Naive thymus-derived CD4-positive, alpha-beta T cell (primary cell): Measurements from ENCODE around the gene RELT. TPM values are rescaled to one million over a fixed set of nuclear protein-coding genes. Genes with fewer than 3 reads are reported as not detected.

Experiments used
- ATAC-seq: fragments of 150-1000 bp; cut with Tn5 transposase; 2 replicates; pipeline ENCODE4 v1.10.0; 2021; ENCODE audit warnings: mild to moderate bottlenecking, moderate library complexity
- CTCF ChIA-PET: fragments of 350-600 bp; sonication (Branson Sonifier 250); formaldehyde crosslinking; loops from one replicate; lab custom pipeline; 2021; ENCODE audit warnings: antibody characterized with exemption; lab: Charles Lee
- POLR2A ChIA-PET: fragments of 350-600 bp; sonication (Branson Sonifier 250); formaldehyde crosslinking; loops from one replicate; lab custom pipeline; 2021; ENCODE audit warnings: antibody characterized with exemption, inconsistent platforms; lab: Charles Lee
- DNase-seq, 9 donors: peaks; one replicate each; pipeline versions ENCODE4 v3.0.0 to v3.0.0-alpha.2; 2020 to 2022; ENCODE audit warnings: mixed read lengths in 1 of 9
- H3K27ac ChIP-seq: one replicate; pipeline ENCODE4 v1.7.0; 2013; ENCODE audit warnings: mild to moderate bottlenecking, low read depth, low read length, moderate library complexity
- H3K27me3 ChIP-seq, 2 donors: one replicate each; pipeline ENCODE4 v1.7.0; 2013; ENCODE audit warnings: low read length in 2 of 2, mild to moderate bottlenecking in 2 of 2, moderate library complexity in 2 of 2; ENCODE audit not compliant: control insufficient read depth in 2 of 2, insufficient read depth in 2 of 2
- H3K36me3 ChIP-seq, 3 experiments: 1 replicate in 2 of 3; 2 replicates in 1 of 3; pipeline ENCODE4 v1.7.0; 2013; ENCODE audit warnings: low read length in 3 of 3, mild to moderate bottlenecking in 3 of 3, moderate library complexity in 1 of 3; ENCODE audit not compliant: insufficient read depth in 3 of 3, control insufficient read depth in 2 of 3
- H3K4me1 ChIP-seq, 2 donors: one replicate each; pipeline ENCODE4 v1.7.0; 2013; ENCODE audit warnings: low read length in 2 of 2, mild to moderate bottlenecking in 2 of 2, moderate library complexity in 1 of 2; ENCODE audit not compliant: control insufficient read depth in 2 of 2, insufficient read depth in 2 of 2
- H3K4me3 ChIP-seq: 2 replicates; pipeline ENCODE4 v1.7.0; 2013; ENCODE audit warnings: mild to moderate bottlenecking, low read length
- H3K9me3 ChIP-seq, 3 experiments: 1 replicate in 2 of 3; 2 replicates in 1 of 3; pipeline ENCODE4 v1.7.0; 2013; ENCODE audit warnings: low read length in 3 of 3; ENCODE audit not compliant: control insufficient read depth in 2 of 3
- H3K27ac Mint-ChIP-seq, 9 donors: one replicate each; pipeline ENCODE4 v1.8.0; 2020 to 2022; ENCODE audit warnings: mixed read lengths in 9 of 9, mild to moderate bottlenecking in 8 of 9, moderate library complexity in 5 of 9, inconsistent platforms in 2 of 9
- H3K27me3 Mint-ChIP-seq, 5 donors: one replicate each; pipeline ENCODE4 v1.8.0; 2021 to 2022; ENCODE audit warnings: mixed read lengths in 5 of 5, mild to moderate bottlenecking in 1 of 5
- H3K36me3 Mint-ChIP-seq, 5 donors: one replicate each; pipeline ENCODE4 v1.8.0; 2020 to 2022; ENCODE audit warnings: mixed read lengths in 5 of 5, mild to moderate bottlenecking in 3 of 5, inconsistent platforms in 1 of 5
- H3K4me1 Mint-ChIP-seq, 7 donors: one replicate each; pipeline ENCODE4 v1.8.0; 2020 to 2022; ENCODE audit warnings: mixed read lengths in 7 of 7, mild to moderate bottlenecking in 3 of 7, inconsistent platforms in 1 of 7
- H3K4me3 Mint-ChIP-seq, 10 donors: one replicate each; pipeline ENCODE4 v1.8.0; 2020 to 2022; ENCODE audit warnings: mild to moderate bottlenecking in 10 of 10, mixed read lengths in 10 of 10, moderate library complexity in 6 of 10, inconsistent platforms in 2 of 10
- H3K9me3 Mint-ChIP-seq, 11 donors: one replicate each; pipeline ENCODE4 v1.8.0; 2020 to 2022; ENCODE audit warnings: mixed read lengths in 11 of 11, mild to moderate bottlenecking in 4 of 11, inconsistent platforms in 1 of 11, moderate library complexity in 1 of 11
- intact Hi-C, 2 donors: fragments of 100-400 bp; cut with micrococcal nuclease; formaldehyde crosslinking; loops; one replicate each; pipeline ENCODE4 v1.15.1; 2023
- polyA plus RNA-seq, 2 donors: library from polyadenylated mRNA; unstranded; fragments of 300-500 nt; fragmentation: Illumina TruSeq; gene quantifications; one replicate each; pipeline ENCODE4 v1.2.3, GENCODE V29; 2021
- total RNA-seq, 6 experiments: library from RNA in 5 of 6; stranded (reverse) in 5 of 6; gene quantifications; 1 replicate in 5 of 6; 2 replicates in 1 of 6; pipeline ENCODE4 v1.2.3 and lab custom pipeline; 2021 to 2026

Gene RELT
- total and polyA plus RNA-seq, 7 experiments from 2014 or later = 2.0 to 275 (median 12.0) TPM

DNA sequence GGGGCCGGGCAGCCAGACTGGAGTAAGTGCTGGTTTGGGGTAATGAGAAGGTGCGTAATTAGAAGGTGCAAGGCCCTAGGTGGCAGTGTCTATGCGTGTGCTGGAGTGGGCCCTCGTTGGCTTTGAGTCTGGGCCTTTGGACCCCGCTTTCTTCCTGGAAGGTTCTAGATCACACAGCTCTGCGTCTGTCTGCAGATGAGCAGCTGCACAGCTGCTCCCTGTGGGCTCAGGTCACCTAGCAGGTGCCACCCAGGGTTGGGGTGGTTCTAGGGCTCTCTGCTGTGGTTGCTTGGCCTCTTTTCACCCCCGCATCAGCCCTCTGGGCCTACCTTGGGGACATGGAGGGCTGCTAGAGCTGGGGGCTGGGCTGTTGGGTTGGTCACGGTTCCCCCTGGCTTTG is 10.3 kb downstream of the RELT start:
- H3K36me3 Mint-ChIP-seq = peaks cover 0 to 6% (median 0%) of the 10 kb centered on the region in 5 donors
- H3K36me3 ChIP-seq = no peaks in the 10 kb centered on the region
- no peak overlapping the region for H3K4me3 ChIP-seq
- intact Hi-C loops = no loop called here
- H3K4me3 Mint-ChIP-seq = peak overlapping the region in 2 of 10 donors; percentile 19 to 74
- H3K27ac Mint-ChIP-seq = peak overlapping the region in 6 of 9 donors; percentile 72 to 90 (median 74)
- ChIA-PET CTCF (interaction anchor here (0.6 to 1.7 kb wide), 2 partner anchors 36 to 1053 kb away, joined by 4 to 5 read pairs; no protein-coding TSS in a partner anchor), POLR2A (no interaction called here)
- no peaks in the 10 kb centered on the region for H3K9me3 Mint-ChIP-seq
- peaks cover 55 to 67% (median 61%) of the 10 kb centered on the region in 7 donors for H3K4me1 Mint-ChIP-seq
- no peaks in the 10 kb centered on the region for H3K27me3 Mint-ChIP-seq
- H3K27ac ChIP-seq = no peak overlapping the region
- peaks cover 0 to 34% of the 10 kb centered on the region in 2 donors for H3K4me1 ChIP-seq
- H3K27me3 ChIP-seq = no peaks in the 10 kb centered on the region
- DNase-seq = no peak
- H3K9me3 ChIP-seq = no peaks in the 10 kb centered on the region
- ATAC-seq = no peak

GRCh38 chr11:73387594-73388264 is 11.5 kb downstream of the RELT start:
- ChIA-PET POLR2A (interaction anchor here (1.0 kb wide), 1 partner anchor 10 kb away, joined by 3 read pairs; no protein-coding TSS in a partner anchor), CTCF (interaction anchor here (0.6 to 16.0 kb wide), 3 partner anchors 30 to 37 kb away, joined by 3 to 205 read pairs (median 5); no protein-coding TSS in a partner anchor)
- no peaks in the 10 kb centered on the region for H3K27me3 ChIP-seq
- Mint-ChIP-seq H3K4me1 (peaks cover 48 to 61% (median 55%) of the 10 kb centered on the region in 7 donors), H3K4me3 (peak overlapping the region in 1 of 10 donors; percentile 41), H3K27ac (peak overlapping the region in 8 of 9 donors; percentile 21 to 84 (median 53)), H3K27me3 (no peaks in the 10 kb centered on the region), H3K9me3 (no peaks in the 10 kb centered on the region), H3K36me3 (peaks cover 0 to 6% (median 0%) of the 10 kb centered on the region in 5 donors)
- intact Hi-C loops = no loop called here
- no peak for ATAC-seq
- H3K36me3 ChIP-seq = peaks cover 0 to 2% (median 0%) of the 10 kb centered on the region in 3 experiments
- H3K27ac ChIP-seq = no peak overlapping the region
- no peak for DNase-seq
- H3K9me3 ChIP-seq = no peaks in the 10 kb centered on the region
- H3K4me3 ChIP-seq = no peak overlapping the region
- H3K4me1 ChIP-seq = peaks cover 0 to 34% of the 10 kb centered on the region in 2 donors

GRCh38 chr11:73388265-73389133 is 12.3 kb downstream of the RELT start:
- intact Hi-C loops = no loop called here
- Mint-ChIP-seq H3K36me3 (peaks cover 0 to 6% (median 0%) of the 10 kb centered on the region in 5 donors), H3K4me3 (peak overlapping the region in 1 of 10 donors; percentile 41), H3K9me3 (no peaks in the 10 kb centered on the region), H3K27ac (peak overlapping the region; percentile 21 to 84 (median 51)), H3K27me3 (no peaks in the 10 kb centered on the region), H3K4me1 (peaks cover 42 to 56% (median 50%) of the 10 kb centered on the region in 7 donors)
- Histone ChIP-seq H3K27me3 (no peaks in the 10 kb centered on the region), H3K4me1 (peaks cover 0 to 33% of the 10 kb centered on the region in 2 donors), H3K4me3 (no peak overlapping the region), H3K36me3 (peaks cover 0 to 5% (median 0%) of the 10 kb centered on the region in 3 experiments), H3K9me3 (no peaks in the 10 kb centered on the region), H3K27ac (no peak overlapping the region)
- ChIA-PET CTCF (interaction anchor here (0.6 to 16.0 kb wide), 3 partner anchors 11 to 37 kb away, joined by 3 to 205 read pairs (median 4); no protein-coding TSS in a partner anchor), POLR2A (interaction anchor here (1.0 kb wide), 1 partner anchor 9 kb away, joined by 3 read pairs; no protein-coding TSS in a partner anchor)
- ATAC-seq = no peak
- DNase-seq = no peak

DNA sequence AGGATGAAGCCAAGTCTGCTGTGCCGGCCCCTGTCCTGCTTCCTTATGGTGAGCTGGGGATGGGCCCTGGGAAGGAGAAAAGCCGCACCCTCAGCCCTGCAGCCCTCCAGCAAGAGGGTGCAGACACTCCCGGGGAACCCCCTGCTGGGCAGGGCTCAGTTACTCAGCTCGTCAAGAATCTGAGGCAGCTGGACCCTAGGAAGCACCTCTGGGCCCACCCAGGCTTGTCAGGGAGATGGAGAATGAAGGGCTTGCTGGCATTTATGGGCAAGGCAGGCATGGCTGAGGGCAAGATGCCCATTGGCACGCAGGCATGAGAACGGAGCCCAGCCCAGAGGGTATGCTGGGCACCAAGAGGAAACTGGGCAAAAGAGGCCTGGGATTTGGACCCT is 12.9 kb downstream of the RELT start:
- no peak overlapping the region for H3K27ac ChIP-seq
- no peaks in the 10 kb centered on the region for H3K9me3 Mint-ChIP-seq
- no peak for DNase-seq
- peaks cover 0 to 27% of the 10 kb centered on the region in 2 donors for H3K4me1 ChIP-seq
- peaks cover 36 to 50% (median 44%) of the 10 kb centered on the region in 7 donors for H3K4me1 Mint-ChIP-seq
- peaks cover 0 to 6% (median 0%) of the 10 kb centered on the region in 5 donors for H3K36me3 Mint-ChIP-seq
- H3K27ac Mint-ChIP-seq = peak overlapping the region in 5 of 9 donors; percentile 26 to 63 (median 54)
- H3K9me3 ChIP-seq = no peaks in the 10 kb centered on the region
- no peak overlapping the region for H3K4me3 ChIP-seq
- peaks cover 0 to 10% (median 0%) of the 10 kb centered on the region in 3 experiments for H3K36me3 ChIP-seq
- no peak overlapping the region for H3K4me3 Mint-ChIP-seq
- ATAC-seq = no peak
- no peaks in the 10 kb centered on the region for H3K27me3 Mint-ChIP-seq
- ChIA-PET POLR2A (interaction anchor here (0.5 kb wide), 1 partner anchor 23 kb away, joined by 3 read pairs; no protein-coding TSS in a partner anchor), CTCF (interaction anchor here (0.5 to 16.0 kb wide), 4 partner anchors 8 to 293 kb away, joined by 3 to 205 read pairs (median 4); no protein-coding TSS in a partner anchor)
- no peaks in the 10 kb centered on the region for H3K27me3 ChIP-seq
- intact Hi-C loops = no loop called here

DNA sequence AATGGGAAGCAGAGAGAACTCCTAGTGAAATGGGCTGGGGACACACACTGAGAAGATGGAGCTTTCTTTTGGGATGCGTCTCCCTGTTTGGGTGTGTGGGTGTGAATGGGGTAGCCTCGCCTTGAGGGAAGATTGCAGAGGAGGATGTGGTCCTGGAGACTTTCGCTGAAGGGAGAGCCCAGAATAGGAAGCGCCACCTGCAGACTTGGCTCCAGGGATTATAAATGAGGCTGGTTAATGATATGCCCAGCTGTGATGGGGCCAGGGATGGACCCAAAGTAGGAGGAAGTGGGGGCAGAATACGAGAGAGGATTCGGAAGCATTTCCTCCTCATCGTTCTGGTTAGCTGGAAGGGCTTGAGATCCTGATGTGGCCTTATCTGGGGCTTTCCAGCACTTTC is 13.7 kb downstream of the RELT start:
- no peaks in the 10 kb centered on the region for H3K27me3 ChIP-seq
- ATAC-seq = no peak
- H3K9me3 Mint-ChIP-seq = no peaks in the 10 kb centered on the region
- peaks cover 0 to 19% of the 10 kb centered on the region in 2 donors for H3K4me1 ChIP-seq
- intact Hi-C loops = no loop called here
- no peak overlapping the region for H3K27ac ChIP-seq
- peaks cover 0 to 6% (median 0%) of the 10 kb centered on the region in 5 donors for H3K36me3 Mint-ChIP-seq
- no peak overlapping the region for H3K4me3 ChIP-seq
- POLR2A ChIA-PET = interaction anchor here (0.5 kb wide), 1 partner anchor 24 kb away, joined by 3 read pairs; no protein-coding TSS in a partner anchor
- CTCF ChIA-PET = interaction anchor here (0.5 to 16.0 kb wide), 4 partner anchors 8 to 294 kb away, joined by 3 to 205 read pairs (median 3); no protein-coding TSS in a partner anchor
- H3K36me3 ChIP-seq = peaks cover 0 to 18% (median 0%) of the 10 kb centered on the region in 3 experiments
- H3K4me1 Mint-ChIP-seq = peaks cover 28 to 42% (median 36%) of the 10 kb centered on the region in 7 donors
- no peaks in the 10 kb centered on the region for H3K9me3 ChIP-seq
- DNase-seq = no peak
- H3K4me3 Mint-ChIP-seq = no peak overlapping the region
- no peaks in the 10 kb centered on the region for H3K27me3 Mint-ChIP-seq
- peak overlapping the region in 6 of 9 donors; percentile 11 to 76 (median 48) for H3K27ac Mint-ChIP-seq
